ENCODE data around the gene CACNA1E. TPM values are rescaled to one million over a fixed set of nuclear protein-coding genes. Genes with fewer than 3 reads are reported as not detected.

The CACNA1E gene
- total and polyA plus RNA-seq, 2 of the 4 experiments (the other 2 are of a cell fraction): not detected

DNA sequence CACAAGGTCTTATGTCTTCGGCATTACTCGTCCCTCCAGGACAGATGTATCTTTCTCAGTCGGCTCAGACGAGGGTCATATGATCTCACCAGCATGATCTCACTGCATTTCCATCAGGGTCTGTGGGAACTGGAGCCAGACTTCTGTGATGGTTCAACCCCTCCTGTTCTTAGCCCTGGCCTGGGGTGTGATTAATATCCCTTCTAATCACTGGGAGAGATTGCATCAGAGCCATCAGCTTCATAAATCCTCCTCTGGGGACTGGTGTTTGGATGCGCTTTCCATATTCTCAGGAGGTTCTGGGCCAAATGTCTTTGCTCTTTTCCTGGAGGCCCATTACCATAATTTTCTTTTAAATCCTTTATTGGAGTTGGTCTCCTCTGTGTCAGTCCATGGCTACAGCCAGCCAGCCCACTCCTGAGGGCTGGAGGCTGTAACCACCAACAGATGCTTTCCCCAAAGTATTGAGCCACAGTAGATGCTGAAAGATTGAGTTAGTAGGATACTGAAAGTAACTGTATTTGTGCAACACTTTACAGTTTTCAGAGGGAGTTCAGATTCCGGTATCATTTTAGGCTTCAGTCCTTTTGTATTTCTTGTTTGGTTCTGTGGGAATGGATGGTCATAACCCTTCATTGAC is 20.0 kb downstream of the CACNA1E start:
- ATAC-seq (ENCODE audit: low read depth): no peak
- in situ Hi-C loops (cut with MboI; ENCODE audit: low sequenced_read_pairs): no loop called here
- no TSS peak for BruUV-seq (replicated peaks)

More for the DNA sequence above, 20.0 kb downstream of the CACNA1E start:
- Histone ChIP-seq H2BK5ac (ENCODE audit: low read depth, low read length, poor library complexity, severe bottlenecking) (no peak overlapping the region), H3K4ac (ENCODE audit: low read depth, low read length) (no peak overlapping the region), H3K4me2 (ENCODE audit: low read depth, low read length) (no peak overlapping the region), H3K9ac (ENCODE audit: low read depth, low read length) (no peak overlapping the region), H2AK9ac (replicated peaks; ENCODE audit: low read depth, low read length, poor library complexity) (no peak overlapping the region), H2AFZ (replicated peaks; ENCODE audit: low read length, poor library complexity) (no peak overlapping the region), H2BK20ac (ENCODE audit: low read depth, low read length) (no peak overlapping the region), H2BK15ac (ENCODE audit: low read depth, low read length) (no peak overlapping the region), H2AK5ac (ENCODE audit: low read depth, low read length) (no peak overlapping the region), H3K9me3 (ENCODE audit: control insufficient read depth, insufficient read depth, low read length) (no peaks in the 10 kb centered on the region), H4K8ac (ENCODE audit: low read depth in 2 of 2, low read length in 2 of 2) (no peak overlapping the region), H3K9me1 (ENCODE audit: insufficient read depth, low read length) (no peaks in the 10 kb centered on the region), H3K4me3 (ENCODE audit: insufficient read depth, low read depth, low read length) (no peak overlapping the region), H3K23ac (ENCODE audit: low read depth, low read length) (no peak overlapping the region), H3K27ac (ENCODE audit: insufficient read depth, low read length) (no peak overlapping the region), H3K56ac (ENCODE audit: extremely low read depth, insufficient read depth, low read length) (no peak overlapping the region), H3K18ac (ENCODE audit: low read depth, low read length) (no peak overlapping the region), H4K20me1 (ENCODE audit: insufficient read depth, low read length) (no peaks in the 10 kb centered on the region), H3K36me3 (ENCODE audit: control insufficient read depth, insufficient read depth, low read length) (no peaks in the 10 kb centered on the region), H4K91ac (ENCODE audit: insufficient read depth, low read depth, low read length) (no peak overlapping the region), H3K27me3 (ENCODE audit: control insufficient read depth, insufficient read depth, low read length) (no peaks in the 10 kb centered on the region), H2BK120ac (ENCODE audit: low read depth, low read length) (no peak overlapping the region), H3K79me1 (ENCODE audit: low read depth in 1 of 2, low read length in 2 of 2) (no peaks in the 10 kb centered on the region), H3K4me1 (ENCODE audit: control insufficient read depth, insufficient read depth, low read length) (no peaks in the 10 kb centered on the region), H4K5ac (ENCODE audit: low read depth, low read length) (no peak overlapping the region), H3K14ac (replicated peaks; ENCODE audit: low read depth, low read length) (no peak overlapping the region)
- ChIA-PET CTCF (no interaction called here), POLR2A (ENCODE audit: unreplicated experiment) (no interaction called here)
- peak; percentile 2 for DNase-seq
- no CpG with 5 or more reads among the region's 6 CpGs for WGBS, 2 experiments (ENCODE audit: extremely low coverage in 2 of 2, insufficient read length in 1 of 2)
- intact Hi-C loops (cut with micrococcal nuclease): no loop called here
- dilution Hi-C loops (cut with HindIII; ENCODE audit: low sequenced_read_pairs, unreplicated experiment): no loop called here
- no peak for TF ChIP-seq RFX5 (IDR thresholded peaks at IDR 0.05; ENCODE audit: low read depth, low read length)
- TF ChIP-seq MAFK (IDR thresholded peaks at IDR 0.05; ENCODE audit: low read depth, low read length): no peak
- TF ChIP-seq NFE2L2 (IDR thresholded peaks at IDR 0.05; ENCODE audit: low read depth, low read length): no peak

Data from IMR-90 (cell line).